Bronchial epithelial cell (primary cell): ENCODE results near the gene WASF3. TPM values are rescaled to one million over a fixed set of nuclear protein-coding genes. Genes with fewer than 3 reads are reported as not detected.

Source experiments
- DNase-seq: peaks from one replicate; pipeline ENCODE4 v3.0.0-alpha.2; 2010; ENCODE audit warnings: low read depth
- FAIRE-seq: peaks from 2 replicates; lab custom pipeline; 2011; peaks lifted over from hg19 to GRCh38; lab: Jason Lieb, UNC
- H3K27me3 ChIP-seq: 2 replicates; pipeline ENCODE4 v1.5.1; 2011; ENCODE audit warnings: low read length; ENCODE audit not compliant: control insufficient read depth, insufficient read depth
- H3K36me3 ChIP-seq: 2 replicates; pipeline ENCODE4 v1.5.1; 2011; ENCODE audit warnings: low read length; ENCODE audit not compliant: control insufficient read depth, insufficient read depth
- H3K4me3 ChIP-seq: 2 replicates; pipeline ENCODE4 v1.5.1; 2011; ENCODE audit warnings: mild to moderate bottlenecking, low read depth, low read length, control low read depth
- CTCF ChIP-seq: IDR thresholded peaks from 2 replicates; pipeline ENCODE4 v1.5.1; 2011; ENCODE audit warnings: mild to moderate bottlenecking, moderate library complexity, low read length, control low read depth, inconsistent platforms; ENCODE audit not compliant: insufficient read depth, severe bottlenecking
- total RNA-seq: library from RNA; depleted of rRNA; stranded (reverse); fragments of >200 nt; gene quantifications from 2 replicates; pipeline ENCODE4 v1.2.1, GENCODE V29; 2014

WASF3 gene
- total RNA-seq, 1 donor from 2014 or later: 4.5 TPM

GRCh38 chr13:26656919-26657318 is 99.4 kb downstream of the WASF3 start:
- no peaks in the 10 kb centered on the region for H3K36me3 ChIP-seq
- TF ChIP-seq CTCF: peak; percentile 16
- no peaks in the 10 kb centered on the region for H3K27me3 ChIP-seq
- no peak overlapping the region for H3K4me3 ChIP-seq
- FAIRE-seq (no peak), DNase-seq (peak; percentile 70)

GRCh38 chr13:26658448-26659385 is 101.2 kb downstream of the WASF3 start:
- Histone ChIP-seq H3K4me3 (no peak overlapping the region), H3K36me3 (no peaks in the 10 kb centered on the region), H3K27me3 (no peaks in the 10 kb centered on the region)
- peak; percentile 36 for FAIRE-seq
- no peak for DNase-seq
- TF ChIP-seq CTCF: no peak

- no peaks in the 10 kb centered on the region for H3K27me3 ChIP-seq
- TF ChIP-seq CTCF: no peak
Measured at GRCh38 chr13:26660185-26660584, 102.7 kb downstream of the WASF3 start.

GRCh38 chr13:26660766-26661165 is 103.3 kb downstream of the WASF3 start:
- Histone ChIP-seq H3K27me3 (no peaks in the 10 kb centered on the region), H3K4me3 (no peak overlapping the region), H3K36me3 (no peaks in the 10 kb centered on the region)
- no peak for TF ChIP-seq CTCF
- FAIRE-seq (peak; percentile 55), DNase-seq (no peak)

More at GRCh38 chr13:26660185-26660584, 102.7 kb downstream of the WASF3 start:
- FAIRE-seq: no peak
- no peak for DNase-seq
- H3K36me3 ChIP-seq: no peaks in the 10 kb centered on the region
- no peak overlapping the region for H3K4me3 ChIP-seq

GRCh38 chr13:26663791-26664190 is 106.3 kb downstream of the WASF3 start:
- no peak overlapping the region for H3K4me3 ChIP-seq
- FAIRE-seq (no peak), DNase-seq (peak; percentile 43)
- no peak for TF ChIP-seq CTCF
- no peaks in the 10 kb centered on the region for H3K36me3 ChIP-seq
- H3K27me3 ChIP-seq: no peaks in the 10 kb centered on the region

GRCh38 chr13:26664286-26664685 is 106.8 kb downstream of the WASF3 start:
- Histone ChIP-seq H3K27me3 (no peaks in the 10 kb centered on the region), H3K36me3 (no peaks in the 10 kb centered on the region), H3K4me3 (no peak overlapping the region)
- no peak for FAIRE-seq
- no peak for TF ChIP-seq CTCF
- DNase-seq: no peak
